GM18498 (cell line): ENCODE data around the gene VDR.
A peak's percentile ranks its signal among the peaks of the same experiment; 100 is the strongest.

Experiments
- ATAC-seq: cut with Tn5 transposase; IDR thresholded peaks from one replicate; pipeline ENCODE4 v1.9.1; 2021; ENCODE audit warnings: mild to moderate bottlenecking, moderate library complexity; ENCODE audit not compliant: unreplicated experiment

The VDR gene

DNA sequence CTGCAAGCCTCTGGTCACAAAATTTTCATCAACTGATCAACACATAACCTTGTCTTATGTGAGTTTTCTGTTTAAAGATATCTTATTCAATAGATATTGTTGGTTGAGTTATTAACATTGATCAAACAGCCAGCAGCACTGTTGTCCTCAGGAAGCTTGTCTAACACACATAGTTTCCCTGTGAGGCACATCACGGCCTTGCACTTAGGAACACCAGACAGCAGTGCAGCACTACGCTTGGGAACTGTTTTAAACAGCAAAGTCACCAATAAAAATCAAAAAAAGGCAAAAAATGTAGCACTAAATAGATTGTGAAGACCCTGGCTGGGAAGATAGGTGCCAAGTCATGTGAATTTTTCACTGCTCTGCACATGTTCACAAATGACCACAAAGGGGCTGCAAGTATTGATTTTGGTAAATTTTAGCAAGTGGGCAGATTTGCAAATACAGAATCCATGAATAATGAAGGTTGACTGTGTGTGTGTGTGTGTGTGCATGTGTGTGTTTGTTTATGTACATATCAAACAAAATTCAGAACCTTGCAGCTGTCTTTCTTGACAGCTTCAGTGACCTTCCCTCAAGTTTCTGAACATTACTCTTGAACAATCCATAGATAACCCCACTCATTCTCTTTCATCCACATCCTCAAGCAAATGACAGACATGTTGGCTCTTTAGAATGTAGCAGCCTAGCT is 28.9 kb downstream of the VDR start:
- ATAC-seq, result no peak

DNA sequence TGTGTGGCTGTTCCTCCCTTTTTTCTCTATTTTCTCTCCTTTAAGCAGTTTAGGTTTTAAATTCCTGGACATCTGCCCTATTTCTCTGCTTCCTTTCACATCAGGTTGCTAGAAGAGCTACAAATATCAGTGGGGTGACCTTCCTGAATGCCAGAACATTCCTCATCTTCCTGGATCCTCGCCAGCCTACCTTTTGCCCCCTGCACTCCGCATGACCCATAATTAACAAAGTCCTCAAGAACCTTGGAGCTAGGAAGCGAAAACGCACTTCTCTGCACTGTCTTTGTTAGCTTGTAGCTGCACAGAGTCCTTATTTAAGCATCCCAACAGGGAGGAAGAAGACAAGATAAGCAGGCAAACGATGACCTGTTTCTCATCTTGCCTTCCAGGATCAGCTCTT is 30.5 kb downstream of the VDR start:
- no peak for ATAC-seq

DNA sequence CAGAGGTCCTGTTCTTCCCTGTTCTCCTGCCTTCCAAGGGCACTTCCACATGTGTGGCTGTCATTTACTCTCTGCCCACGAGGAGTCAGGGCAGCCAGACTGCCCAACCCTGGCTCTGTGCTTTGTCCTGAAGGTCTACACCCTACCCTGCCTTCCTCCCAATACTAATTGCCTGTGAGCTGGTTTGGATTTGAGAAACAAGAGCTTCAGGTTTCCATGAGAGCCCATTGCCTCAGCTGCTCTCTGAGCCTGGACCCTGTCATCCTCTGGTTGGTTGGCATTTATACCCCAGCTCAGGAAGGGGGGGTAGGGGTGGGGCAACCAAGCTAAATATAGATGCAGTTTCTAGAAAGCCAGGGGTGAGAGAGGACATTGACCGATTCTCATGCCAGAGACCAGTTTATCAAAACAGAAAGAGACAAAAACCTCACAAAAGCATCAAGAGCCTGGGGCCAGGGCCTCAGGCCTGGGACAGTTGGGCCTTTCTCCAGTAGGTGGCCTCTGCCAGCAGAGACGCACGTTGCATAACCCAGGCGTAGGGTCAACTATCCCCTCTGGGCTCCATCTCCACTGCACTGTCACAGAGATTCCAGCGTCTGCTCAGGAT is 34.5 kb downstream of the VDR start:
- peak; percentile 56 for ATAC-seq

DNA sequence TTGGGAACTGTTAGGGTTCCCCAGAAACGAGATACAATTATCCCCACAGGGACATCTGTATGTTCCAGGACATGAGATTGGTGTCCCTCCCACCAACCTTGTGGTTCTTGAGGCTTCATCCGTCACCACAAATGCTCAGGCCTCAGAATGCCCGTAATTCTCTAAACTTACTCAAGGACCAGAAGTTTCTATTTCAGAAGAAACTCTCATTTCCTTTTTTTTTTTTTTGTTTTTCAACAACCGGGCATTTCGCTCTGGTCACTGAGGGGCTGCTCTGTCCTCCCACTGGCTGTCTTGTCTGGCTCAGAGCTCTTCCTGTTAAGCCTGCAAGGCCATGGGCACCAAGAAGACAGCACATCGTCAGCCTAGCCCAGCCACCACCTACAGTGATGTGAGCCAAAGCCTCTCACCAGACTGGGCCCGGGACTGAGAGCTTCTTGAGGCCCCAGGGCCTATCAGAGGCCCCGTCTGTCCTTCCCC is 36.2 kb downstream of the VDR start:
- peak; percentile 61 for ATAC-seq

DNA sequence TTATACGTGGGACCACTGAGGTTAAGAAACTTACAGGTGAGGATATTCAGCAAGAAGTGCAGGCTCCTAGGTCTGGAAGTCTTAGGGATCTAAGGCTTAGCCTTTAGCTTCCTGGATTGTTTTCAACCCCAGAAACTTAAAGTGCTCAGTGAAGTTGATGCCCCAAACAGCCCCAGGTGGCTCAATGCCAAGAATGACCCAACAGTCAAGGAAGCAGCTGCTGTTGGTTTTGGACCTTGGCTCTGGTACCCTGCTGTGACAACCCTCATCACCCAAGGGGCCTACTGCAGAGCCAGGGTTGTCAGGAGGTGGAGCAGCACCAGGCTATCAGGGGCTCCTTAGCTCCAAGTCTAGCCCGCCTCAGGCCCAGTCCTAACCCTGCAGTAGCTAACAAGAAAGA is 36.8 kb downstream of the VDR start:
- peak; percentile 11 for ATAC-seq

DNA sequence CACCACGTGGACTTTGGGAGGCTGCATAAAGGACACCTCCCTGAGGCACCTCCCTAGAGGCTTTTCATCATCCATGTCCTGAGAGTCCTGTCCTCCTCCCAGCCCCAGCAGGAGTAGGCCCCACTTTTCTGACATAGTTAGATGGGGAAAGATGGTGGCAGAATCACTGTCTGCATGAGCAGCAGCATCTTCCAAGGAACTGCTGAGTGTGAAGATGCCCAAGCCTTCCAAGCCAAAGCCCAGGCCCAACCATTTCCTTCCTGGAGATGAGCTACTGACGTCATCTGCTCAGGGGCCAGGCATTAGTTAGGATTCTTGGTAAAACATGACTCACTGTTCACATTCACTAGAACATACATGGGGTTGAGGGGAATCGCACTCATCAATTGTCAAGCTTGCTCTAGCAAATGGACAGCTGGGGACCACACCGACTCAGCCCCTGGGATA is 37.3 kb downstream of the VDR start:
- no peak for ATAC-seq

DNA sequence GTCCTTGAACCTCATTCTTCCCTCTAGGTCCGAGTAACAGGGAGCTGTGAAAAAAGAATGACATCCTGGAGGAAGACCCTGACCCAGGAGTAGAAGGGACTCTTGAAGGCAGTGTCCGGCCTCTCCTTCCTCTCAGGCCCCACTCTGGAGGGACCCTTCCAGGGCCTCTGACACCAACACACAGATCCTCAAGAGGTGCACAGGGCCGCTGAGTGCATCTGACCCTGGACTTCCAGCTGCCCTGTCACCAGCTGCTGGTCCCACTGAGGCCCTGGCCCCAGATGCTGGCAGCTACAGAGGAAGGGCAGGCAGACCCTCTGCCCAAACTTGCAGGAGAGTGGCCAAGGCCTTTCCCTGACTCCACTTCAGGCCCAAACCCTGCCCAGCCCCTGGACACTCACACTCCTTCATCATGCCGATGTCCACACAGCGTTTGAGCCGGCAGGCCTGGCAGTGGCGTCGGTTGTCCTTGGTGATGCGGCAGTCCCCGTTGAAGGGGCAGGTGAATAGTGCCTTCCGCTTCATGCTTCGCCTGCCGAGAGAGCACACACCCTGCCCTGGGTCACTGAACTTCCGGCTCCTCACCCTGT is 40.1 kb downstream of the VDR start:
- ATAC-seq, result no peak

DNA sequence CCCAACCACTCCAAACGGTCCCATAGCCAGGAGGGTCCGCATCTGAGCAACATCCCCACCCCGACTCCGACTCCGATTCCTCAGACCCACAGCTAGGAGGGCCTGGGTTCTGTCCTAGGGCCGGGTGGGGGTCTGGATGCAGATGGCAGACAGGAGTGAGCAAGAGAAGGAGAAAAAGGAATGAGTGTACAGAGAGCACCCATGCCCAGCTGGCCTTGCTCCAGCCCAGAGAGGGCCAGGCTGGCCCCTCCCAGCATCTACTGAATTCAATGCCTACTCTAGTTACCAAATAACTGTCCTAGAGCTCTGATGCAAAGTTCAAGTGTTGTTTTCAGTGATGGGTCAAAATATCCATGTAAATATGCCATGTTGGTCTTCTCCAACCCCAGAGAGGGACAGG is 40.8 kb downstream of the VDR start:
- no peak for ATAC-seq

DNA sequence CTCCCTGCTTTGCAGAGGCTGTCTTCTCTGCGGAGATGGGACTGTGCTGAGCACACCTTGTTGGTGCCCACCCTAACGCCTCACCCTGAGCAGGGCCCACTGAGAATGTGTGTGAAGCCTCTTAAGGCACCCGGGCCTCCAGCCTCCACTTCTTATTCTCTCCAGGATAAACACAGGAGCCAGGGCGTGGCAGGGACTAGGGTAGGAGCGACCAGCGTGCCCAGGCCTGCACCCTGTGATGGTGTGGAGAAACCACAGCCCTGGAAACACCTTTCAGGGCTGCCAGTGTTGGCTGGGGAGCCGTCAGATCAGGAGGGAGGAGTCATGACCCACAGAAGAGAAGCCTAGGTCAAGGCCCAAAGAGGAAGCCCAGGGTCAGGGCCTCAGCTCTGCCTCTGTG is 41.3 kb downstream of the VDR start:
- no peak for ATAC-seq

DNA sequence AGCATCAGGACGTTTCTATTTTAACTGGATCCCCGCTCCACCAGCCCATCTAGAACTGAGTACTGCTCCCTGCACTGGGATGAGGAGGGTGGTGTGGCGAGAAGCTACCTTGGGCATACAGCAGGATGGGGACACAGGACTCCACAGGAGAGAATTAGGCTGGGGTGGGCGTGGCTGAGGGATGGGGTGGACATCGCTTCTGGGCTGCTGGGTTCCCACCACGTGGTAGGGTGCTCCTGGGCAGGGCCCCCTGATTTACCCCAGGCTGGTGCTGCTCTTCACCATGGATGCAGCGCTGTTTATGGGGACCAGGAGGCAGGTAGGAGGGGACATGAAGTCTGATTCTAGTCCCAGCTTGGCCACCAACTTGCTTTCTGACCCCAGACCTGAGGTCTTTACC is 41.9 kb downstream of the VDR start:
- no peak for ATAC-seq

DNA sequence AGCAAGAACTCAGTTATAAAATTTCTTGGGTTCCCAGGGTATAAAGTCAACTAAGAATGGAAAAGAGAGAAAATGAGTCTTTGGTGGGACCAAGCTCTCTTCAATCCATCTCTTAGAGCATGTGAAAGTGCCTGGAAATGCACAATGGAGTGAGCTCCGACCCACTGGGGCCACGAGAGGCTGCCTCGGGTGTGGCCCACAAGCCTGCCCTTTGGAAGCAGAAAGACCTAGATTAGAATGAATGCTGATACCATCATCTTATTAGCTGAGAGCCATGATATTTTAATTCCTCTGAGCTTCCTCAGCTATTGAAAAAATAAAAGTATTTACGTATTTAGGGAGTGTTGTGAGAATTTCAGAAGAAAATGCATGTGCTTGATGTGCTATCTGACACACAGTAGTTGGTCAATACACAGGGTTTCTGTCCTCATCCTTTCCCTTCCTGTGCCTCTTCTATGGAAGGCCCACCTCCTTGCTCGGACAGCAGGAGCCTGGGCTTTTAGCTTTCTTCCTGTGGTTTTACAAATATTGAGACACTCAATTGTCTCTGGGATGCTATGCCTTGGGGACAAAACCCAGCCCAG is 42.5 kb downstream of the VDR start:
- ATAC-seq, result no peak

DNA sequence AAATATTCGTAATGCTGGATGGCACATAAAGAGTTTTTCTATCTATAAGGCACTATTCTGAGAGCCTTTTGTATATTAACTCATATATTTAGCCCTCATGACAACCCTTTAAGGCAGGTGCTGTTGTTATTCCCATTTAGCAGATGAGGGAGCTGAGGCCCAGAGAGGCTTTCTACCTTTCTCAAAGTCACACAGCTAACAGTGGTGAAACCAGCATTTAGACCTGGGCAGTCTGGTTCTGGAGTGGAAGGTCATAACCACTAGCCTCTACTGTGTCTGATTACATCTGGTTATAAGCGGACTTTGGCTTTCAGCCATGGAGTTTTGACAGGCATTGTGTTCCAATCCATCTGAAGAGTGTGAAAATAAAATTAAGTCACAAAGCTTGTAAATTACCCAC is 43.9 kb downstream of the VDR start:
- ATAC-seq, result no peak

DNA sequence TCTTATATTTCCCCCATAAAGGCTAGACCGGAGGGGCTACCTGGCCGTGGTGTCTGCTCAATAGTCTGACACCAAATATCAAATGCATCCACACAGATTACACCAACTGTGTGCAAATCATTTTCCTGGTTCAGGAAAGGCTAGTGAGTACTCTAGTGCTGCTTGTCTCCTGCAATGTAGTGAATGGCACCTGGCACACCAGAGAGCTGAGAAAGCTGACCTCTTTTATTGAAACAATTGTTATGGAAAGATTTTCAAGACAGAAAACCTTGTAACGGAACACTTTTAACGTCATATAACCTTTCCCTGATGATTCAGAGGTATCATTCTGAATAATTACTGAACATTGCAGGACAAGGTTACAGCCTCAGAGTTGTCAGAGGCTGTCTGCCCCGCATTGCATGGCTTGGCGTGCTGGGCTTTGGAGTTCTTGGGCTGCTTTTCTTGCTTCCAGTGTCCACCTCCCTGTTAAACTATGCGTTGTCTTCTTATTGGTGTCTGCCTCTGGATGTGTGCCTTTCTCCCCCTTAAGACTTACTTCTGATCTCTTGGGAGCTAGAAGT is 44.4 kb downstream of the VDR start:
- no peak for ATAC-seq

DNA sequence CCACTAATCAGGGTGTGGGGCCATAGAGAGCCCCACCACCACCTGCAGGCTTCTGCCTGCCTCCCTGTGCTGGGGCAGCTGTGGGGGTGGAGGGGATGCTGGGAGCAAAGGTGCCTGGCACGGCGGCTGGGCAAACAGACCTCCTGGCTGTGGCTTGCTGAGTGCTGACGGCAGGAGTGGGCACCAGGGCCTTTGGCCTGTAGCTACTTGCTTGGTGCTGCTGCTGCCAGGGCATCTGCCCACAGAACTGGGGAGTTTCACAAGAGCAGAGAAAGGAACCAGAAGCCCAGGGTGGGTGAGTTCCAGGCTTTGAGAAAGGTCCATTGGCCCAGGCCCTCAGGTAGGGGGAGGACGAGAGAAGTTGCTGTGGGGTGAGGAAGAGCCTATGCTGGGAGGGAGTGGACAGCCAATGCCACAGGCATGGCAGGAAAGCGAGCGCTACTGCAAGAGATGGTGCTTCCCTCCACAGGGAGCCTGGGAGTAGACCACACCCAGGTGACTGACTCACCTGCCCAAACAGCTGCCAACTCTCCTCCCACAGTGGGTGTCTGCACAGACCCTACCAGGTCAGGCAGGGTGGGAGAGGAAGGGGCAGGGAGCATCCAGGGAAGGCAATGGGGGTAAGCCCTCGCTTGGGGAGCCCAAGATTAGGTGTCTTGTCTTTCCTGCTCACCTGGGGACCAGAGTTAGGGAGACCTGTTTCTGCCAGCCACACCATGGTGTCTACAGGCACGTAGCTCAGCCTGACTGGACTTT is 46.1 kb downstream of the VDR start:
- no peak for ATAC-seq

DNA sequence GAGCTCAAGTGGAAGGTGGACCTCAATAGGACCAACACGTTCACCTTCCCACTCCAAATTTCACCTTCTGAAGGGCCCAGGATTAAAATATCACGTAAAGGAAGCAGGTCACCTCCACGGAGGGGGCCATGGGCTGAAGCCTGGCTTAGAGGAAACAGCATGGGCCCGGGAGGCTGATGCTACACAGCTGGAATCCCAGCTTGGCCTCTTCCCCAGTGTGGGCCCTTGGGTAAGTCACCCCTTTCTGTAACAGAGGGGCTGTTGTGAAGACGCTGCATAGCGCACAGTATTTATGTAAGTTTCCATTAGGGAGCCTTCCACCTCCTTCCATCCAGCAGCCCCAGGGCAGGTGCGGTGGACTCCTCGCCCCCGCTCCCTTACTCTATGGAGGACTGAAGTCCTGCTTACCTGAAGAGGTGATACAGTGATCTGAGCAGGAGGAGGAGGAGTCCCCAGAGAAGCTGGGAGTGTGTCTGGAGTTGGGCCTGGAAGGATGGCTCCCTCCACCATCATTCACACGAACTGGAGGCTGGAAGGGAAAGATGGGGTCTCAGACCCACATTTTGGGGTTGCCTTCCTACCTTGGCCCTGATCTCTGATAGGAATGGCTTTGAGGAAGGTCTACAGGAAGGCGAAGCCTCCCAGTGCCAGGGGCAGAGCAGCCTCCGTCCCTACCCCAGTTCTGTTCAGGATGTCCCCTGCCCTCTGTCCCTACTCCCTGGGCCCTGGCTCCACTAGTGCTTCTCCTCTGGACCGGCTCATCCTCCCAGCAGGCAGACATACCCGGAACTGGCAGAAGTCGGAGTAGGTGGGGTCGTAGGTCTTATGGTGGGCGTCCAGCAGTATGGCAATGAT is 47.8 kb downstream of the VDR start:
- ATAC-seq, result no peak

DNA sequence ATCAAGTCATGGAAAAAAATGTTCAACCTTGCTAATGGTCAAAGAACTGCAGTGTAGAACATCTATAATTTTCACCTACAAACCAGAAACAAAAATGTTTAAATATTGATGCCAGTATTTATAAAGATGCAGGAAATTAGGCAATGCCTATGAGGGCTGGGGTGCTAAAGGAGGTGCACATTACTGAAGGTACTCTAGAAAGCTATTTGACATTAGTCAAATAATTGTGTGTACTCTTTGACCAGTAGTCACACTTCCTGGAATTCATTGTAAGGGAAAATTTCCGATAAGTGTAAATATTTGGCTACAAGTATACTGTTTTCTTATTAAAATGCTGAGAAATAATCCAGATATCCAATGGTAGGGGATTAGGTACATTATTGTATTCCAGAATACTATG is 48.7 kb downstream of the VDR start:
- no peak for ATAC-seq

DNA sequence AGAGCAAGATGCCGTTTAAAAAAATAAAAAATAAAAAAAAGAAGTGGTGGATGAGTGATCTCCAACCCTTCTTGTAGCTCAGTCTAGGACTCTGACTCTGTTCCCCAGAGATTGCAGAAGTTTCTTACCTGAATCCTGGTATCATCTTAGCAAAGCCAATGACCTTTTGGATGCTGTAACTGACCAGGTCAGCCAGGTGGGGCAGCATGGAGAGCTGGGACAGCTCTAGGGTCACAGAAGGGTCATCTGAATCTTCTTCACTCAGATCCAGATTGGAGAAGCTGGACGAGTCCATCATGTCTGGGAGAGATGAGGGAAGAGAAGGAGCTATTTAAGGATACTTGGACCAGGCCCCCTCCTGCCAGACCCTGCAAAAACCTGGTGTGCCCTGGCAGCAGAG is 49.3 kb downstream of the VDR start:
- no peak for ATAC-seq

DNA sequence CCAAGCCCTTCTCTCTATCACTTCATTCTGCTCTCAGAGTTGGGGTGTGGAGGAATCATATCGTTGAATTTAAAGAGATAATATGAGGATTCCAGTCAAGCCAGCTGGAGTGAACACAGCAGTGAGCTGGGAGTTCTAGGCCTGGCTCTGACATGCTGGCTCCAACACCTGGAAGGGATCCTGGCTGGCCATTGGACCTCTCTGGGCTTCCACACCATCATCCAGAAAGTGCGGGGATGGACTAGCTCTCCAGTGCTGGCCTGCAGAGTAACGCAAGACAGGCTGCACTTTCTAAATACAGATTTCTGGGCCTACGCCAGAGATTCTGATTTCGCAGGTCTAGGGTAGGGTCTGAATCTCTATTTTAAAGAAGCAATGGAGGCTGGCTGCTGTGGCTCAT is 50.3 kb downstream of the VDR start:
- ATAC-seq, result no peak

DNA sequence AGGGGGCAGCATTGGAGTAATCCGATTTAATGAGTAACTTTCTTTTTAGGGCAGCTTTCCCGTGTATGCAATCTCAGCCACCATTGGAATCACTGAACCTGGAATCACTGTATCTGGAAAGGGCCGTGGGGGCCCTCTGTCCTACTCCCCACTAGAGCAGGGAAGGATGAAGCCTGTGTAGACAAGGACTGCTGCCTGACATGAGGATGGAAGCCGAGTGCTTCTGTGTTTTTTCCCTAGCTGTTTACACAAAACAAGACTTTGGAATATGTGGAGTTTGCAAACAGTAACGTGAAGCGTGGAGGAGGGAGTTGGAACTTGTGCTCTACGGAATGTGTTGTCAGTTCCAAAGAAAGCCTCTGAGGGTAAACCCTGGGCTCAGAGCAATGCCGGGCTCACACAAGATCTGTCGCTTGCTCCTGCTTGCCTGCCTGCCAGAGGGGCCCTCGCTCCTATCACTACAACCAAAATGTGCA is 52.7 kb downstream of the VDR start:
- ATAC-seq, result no peak
